Activated CD8-positive, alpha-beta memory T cell treated with anti-CD3 and anti-CD28 coated beads, Interleukin-2, amount 10 ng/mL, durations not matched to agents 7 days and 5 days (primary cell): ENCODE results near the gene FAM221B. TPM values are rescaled to one million over a fixed set of nuclear protein-coding genes. Genes with fewer than 3 reads are reported as not detected.

Source experiments
- ATAC-seq: fragments of 150-1000 bp; cut with Tn5 transposase; one replicate; pipeline ENCODE4 v1.10.0; 2021; ENCODE audit warnings: moderate library complexity
- CTCF ChIA-PET: fragments of 350-600 bp; sonication (Branson Sonifier 250); formaldehyde crosslinking; loops from one replicate; lab custom pipeline; 2021; ENCODE audit warnings: antibody characterized with exemption; lab: Charles Lee
- DNase-seq: peaks from one replicate; pipeline ENCODE4 v3.0.0-alpha.2; 2020
- H3K27ac Mint-ChIP-seq: one replicate; pipeline ENCODE4 v1.8.0; 2021; ENCODE audit warnings: mild to moderate bottlenecking, mixed read lengths
- H3K27me3 Mint-ChIP-seq: one replicate; pipeline ENCODE4 v1.8.0; 2021; ENCODE audit warnings: mixed read lengths
- H3K36me3 Mint-ChIP-seq: one replicate; pipeline ENCODE4 v1.8.0; 2021; ENCODE audit warnings: mild to moderate bottlenecking, mixed read lengths
- H3K4me1 Mint-ChIP-seq: one replicate; pipeline ENCODE4 v1.8.0; 2021; ENCODE audit warnings: mixed read lengths
- H3K4me3 Mint-ChIP-seq: one replicate; pipeline ENCODE4 v1.8.0; 2021; ENCODE audit warnings: mild to moderate bottlenecking, moderate library complexity, mixed read lengths
- H3K9me3 Mint-ChIP-seq: one replicate; pipeline ENCODE4 v1.8.0; 2022; ENCODE audit warnings: low read depth, mixed read lengths
- total RNA-seq, 2 experiments: library from RNA; stranded (reverse); gene quantifications; one replicate each; pipeline ENCODE4 v1.2.3, GENCODE V29; 2021

The FAM221B gene
- total RNA-seq = not detected

- CTCF ChIA-PET = interaction anchor here (0.7 to 5.9 kb wide), 6 partner anchors 23 to 1278 kb away, joined by 3 to 74 read pairs (median 4); partner anchors contain the start of gene NPR2
- H3K27ac Mint-ChIP-seq = peak within 1 kb of the TSS; percentile 85
- peak within 1 kb of the TSS; percentile 87 for H3K4me3 Mint-ChIP-seq
- H3K27me3 Mint-ChIP-seq = peaks cover 4% of the 10 kb centered on the region
- H3K9me3 Mint-ChIP-seq = no peaks in the 10 kb centered on the region
- ATAC-seq = no peak
- H3K4me1 Mint-ChIP-seq = peaks cover 19% of the 10 kb centered on the region
- DNase-seq = peak; percentile 57
- H3K36me3 Mint-ChIP-seq = no peaks in the 10 kb centered on the region
Measured at GRCh38 chr9:35828716-35829083, at the start of gene FAM221B. Gene FAM221B, minus strand, starts transcription at chr9:35828732. Its CDS starts 2,571 bp downstream, at chr9:35826161.

GRCh38 chr9:35872505-35872904, 44.0 kb upstream of the FAM221B start:
- DNase-seq (no peak), ATAC-seq (no peak)
- Mint-ChIP-seq H3K4me1 (no peaks in the 10 kb centered on the region), H3K27ac (no peak overlapping the region), H3K27me3 (peaks cover 22% of the 10 kb centered on the region), H3K36me3 (no peaks in the 10 kb centered on the region), H3K9me3 (peaks cover 6% of the 10 kb centered on the region), H3K4me3 (no peak overlapping the region)
- CTCF ChIA-PET = interaction anchor here (1.3 kb wide), 1 partner anchor 10 kb away, joined by 4 read pairs; no protein-coding TSS in a partner anchor

- ATAC-seq = no peak
- H3K36me3 Mint-ChIP-seq = no peaks in the 10 kb centered on the region
- H3K9me3 Mint-ChIP-seq = peaks cover 2% of the 10 kb centered on the region
- no peak overlapping the region for H3K4me3 Mint-ChIP-seq
- CTCF ChIA-PET = no interaction called here
- H3K27me3 Mint-ChIP-seq = peaks cover 17% of the 10 kb centered on the region
- H3K4me1 Mint-ChIP-seq = no peaks in the 10 kb centered on the region
- no peak overlapping the region for H3K27ac Mint-ChIP-seq
- no peak for DNase-seq
Measured at GRCh38 chr9:35871545-35871944, 43.0 kb upstream of the FAM221B start.

GRCh38 chr9:35870351-35870923, 41.9 kb upstream of the FAM221B start, which contains the start of gene OR13J1:
Gene OR13J1, minus strand, starts transcription at chr9:35870401. Its CDS starts 0 bp downstream, at chr9:35870401.
- H3K9me3 Mint-ChIP-seq = no peaks in the 10 kb centered on the region
- no peaks in the 10 kb centered on the region for H3K36me3 Mint-ChIP-seq
- CTCF ChIA-PET = interaction anchor here (2.6 kb wide), 1 partner anchor 12 kb away, joined by 11 read pairs; no protein-coding TSS in a partner anchor
- peaks cover 8% of the 10 kb centered on the region for H3K27me3 Mint-ChIP-seq
- no peak for ATAC-seq
- no peak within 1 kb of the TSS for H3K4me3 Mint-ChIP-seq
- H3K27ac Mint-ChIP-seq = no peak within 1 kb of the TSS
- no peak for DNase-seq
- H3K4me1 Mint-ChIP-seq = no peaks in the 10 kb centered on the region

GRCh38 chr9:35869621-35870216, 41.2 kb upstream of the FAM221B start:
- Mint-ChIP-seq H3K4me3 (no peak overlapping the region), H3K4me1 (no peaks in the 10 kb centered on the region), H3K36me3 (no peaks in the 10 kb centered on the region), H3K9me3 (no peaks in the 10 kb centered on the region), H3K27me3 (peaks cover 2% of the 10 kb centered on the region), H3K27ac (no peak overlapping the region)
- CTCF ChIA-PET = interaction anchor here (2.6 kb wide), 1 partner anchor 13 kb away, joined by 11 read pairs; no protein-coding TSS in a partner anchor
- ATAC-seq (no peak), DNase-seq (no peak)

- Mint-ChIP-seq H3K27me3 (peaks cover 2% of the 10 kb centered on the region), H3K9me3 (no peaks in the 10 kb centered on the region), H3K4me3 (no peak overlapping the region), H3K27ac (no peak overlapping the region), H3K4me1 (no peaks in the 10 kb centered on the region), H3K36me3 (no peaks in the 10 kb centered on the region)
- no peak for ATAC-seq
- CTCF ChIA-PET = interaction anchor here (2.6 kb wide), 1 partner anchor 13 kb away, joined by 11 read pairs; no protein-coding TSS in a partner anchor
- no peak for DNase-seq
Measured at GRCh38 chr9:35868933-35869332, 40.4 kb upstream of the FAM221B start.

- CTCF ChIA-PET = no interaction called here
- no peak overlapping the region for H3K27ac Mint-ChIP-seq
Measured at GRCh38 chr9:35867538-35867937, 39.0 kb upstream of the FAM221B start.

GRCh38 chr9:35864695-35865255, 36.2 kb upstream of the FAM221B start:
- Mint-ChIP-seq H3K4me3 (no peak overlapping the region), H3K9me3 (no peaks in the 10 kb centered on the region), H3K27ac (no peak overlapping the region), H3K36me3 (no peaks in the 10 kb centered on the region), H3K4me1 (no peaks in the 10 kb centered on the region), H3K27me3 (peaks cover 2% of the 10 kb centered on the region)
- ATAC-seq = no peak
- CTCF ChIA-PET = interaction anchor here (2.0 kb wide), 1 partner anchor 17 kb away, joined by 7 read pairs; no protein-coding TSS in a partner anchor
- no peak for DNase-seq

More at GRCh38 chr9:35867538-35867937, 39.0 kb upstream of the FAM221B start:
- Mint-ChIP-seq H3K27me3 (peaks cover 2% of the 10 kb centered on the region), H3K4me1 (no peaks in the 10 kb centered on the region), H3K36me3 (no peaks in the 10 kb centered on the region), H3K9me3 (no peaks in the 10 kb centered on the region), H3K4me3 (no peak overlapping the region)
- ATAC-seq (no peak), DNase-seq (peak; percentile 22)

- Mint-ChIP-seq H3K36me3 (no peaks in the 10 kb centered on the region), H3K4me3 (no peak overlapping the region), H3K4me1 (no peaks in the 10 kb centered on the region), H3K27ac (no peak overlapping the region), H3K9me3 (no peaks in the 10 kb centered on the region), H3K27me3 (peaks cover 2% of the 10 kb centered on the region)
- ATAC-seq (no peak), DNase-seq (peak; percentile 18)
- CTCF ChIA-PET = interaction anchor here (1.0 to 2.0 kb wide), 3 partner anchors 18 to 74 kb away, joined by 3 to 7 read pairs (median 3); no protein-coding TSS in a partner anchor
Measured at GRCh38 chr9:35863583-35863982, 35.1 kb upstream of the FAM221B start.

- no peaks in the 10 kb centered on the region for H3K4me1 Mint-ChIP-seq
- no peak overlapping the region for H3K4me3 Mint-ChIP-seq
- CTCF ChIA-PET = no interaction called here
- H3K36me3 Mint-ChIP-seq = no peaks in the 10 kb centered on the region
- H3K9me3 Mint-ChIP-seq = no peaks in the 10 kb centered on the region
- H3K27me3 Mint-ChIP-seq = peaks cover 2% of the 10 kb centered on the region
- DNase-seq = peak; percentile 18
- H3K27ac Mint-ChIP-seq = no peak overlapping the region
- ATAC-seq = no peak
Measured at GRCh38 chr9:35862328-35862727, 33.8 kb upstream of the FAM221B start.

- no peak overlapping the region for H3K4me3 Mint-ChIP-seq
- DNase-seq (peak; percentile 29), ATAC-seq (no peak)
- H3K4me1 Mint-ChIP-seq = no peaks in the 10 kb centered on the region
- H3K27me3 Mint-ChIP-seq = no peaks in the 10 kb centered on the region
- H3K9me3 Mint-ChIP-seq = no peaks in the 10 kb centered on the region
- H3K36me3 Mint-ChIP-seq = no peaks in the 10 kb centered on the region
- H3K27ac Mint-ChIP-seq = no peak overlapping the region
- CTCF ChIA-PET = interaction anchor here (0.8 to 1.0 kb wide), 2 partner anchors 21 to 64 kb away, joined by 3 to 4 read pairs; no protein-coding TSS in a partner anchor
Measured at GRCh38 chr9:35861161-35861897, 32.8 kb upstream of the FAM221B start.

GRCh38 chr9:35859990-35860339, 31.4 kb upstream of the FAM221B start:
- no peaks in the 10 kb centered on the region for H3K9me3 Mint-ChIP-seq
- H3K36me3 Mint-ChIP-seq = no peaks in the 10 kb centered on the region
- DNase-seq (no peak), ATAC-seq (no peak)
- H3K4me1 Mint-ChIP-seq = no peaks in the 10 kb centered on the region
- CTCF ChIA-PET = interaction anchor here (0.9 kb wide), 1 partner anchor 307 kb away, joined by 3 read pairs; no protein-coding TSS in a partner anchor
- no peaks in the 10 kb centered on the region for H3K27me3 Mint-ChIP-seq
- H3K27ac Mint-ChIP-seq = no peak overlapping the region
- no peak overlapping the region for H3K4me3 Mint-ChIP-seq
